Measurements from ENCODE around the gene PRIMA1. TPM values are rescaled to one million over a fixed set of nuclear protein-coding genes. Genes with fewer than 3 reads are reported as not detected.

The PRIMA1 gene
- polyA plus RNA-seq, 1 of the 3 experiments (the other 2 are of a cell fraction): 0.18 TPM

DNA sequence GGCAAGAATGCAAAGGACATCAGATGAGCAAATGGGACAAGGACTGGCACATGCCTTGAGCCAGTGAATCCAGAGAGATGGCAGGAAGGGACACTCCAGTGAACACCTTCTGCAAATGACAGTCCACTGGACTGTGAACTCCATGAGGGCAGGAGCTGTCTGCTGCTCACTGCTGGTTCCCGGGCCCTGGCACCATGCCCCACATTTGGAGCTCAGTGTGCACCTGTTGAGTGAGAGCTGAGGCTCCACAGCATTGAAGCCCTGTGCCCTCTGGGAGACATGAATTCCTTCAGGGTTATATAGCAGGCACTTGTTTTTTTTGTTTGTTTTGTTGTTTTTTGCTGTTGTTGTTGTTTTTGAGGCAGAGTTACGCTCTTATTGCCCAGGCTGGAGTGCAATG is 13.1 kb downstream of the PRIMA1 start:
- Histone ChIP-seq H3K27me3 (ENCODE audit: insufficient read depth) (no peaks in the 10 kb centered on the region), H3K79me2 (ENCODE audit: insufficient read depth) (no peaks in the 10 kb centered on the region), H3K9me2 (no peaks in the 10 kb centered on the region), H3K4me2 (no peak overlapping the region), H3K9ac (no peak overlapping the region), H3K9me3 (no peaks in the 10 kb centered on the region), H3F3A (replicated peaks; ENCODE audit: insufficient read depth) (no peaks in the 10 kb centered on the region), H4K20me1 (ENCODE audit: insufficient read depth) (no peaks in the 10 kb centered on the region), H3K4me1 (ENCODE audit: control insufficient read depth in 1 of 2, insufficient read depth in 2 of 2, low read depth in 1 of 2, low read length in 1 of 2) (no peaks in the 10 kb centered on the region), H3K27ac (ENCODE audit: low read depth in 2 of 2, low read length in 1 of 2) (no peak overlapping the region), H3K4me3 (ENCODE audit: low read depth in 2 of 2, low read length in 1 of 2) (no peak overlapping the region), H3K36me3 (replicated peaks in 1 of 2; ENCODE audit: control insufficient read depth in 1 of 2, insufficient read depth in 2 of 2, low read length in 1 of 2) (no peaks in the 10 kb centered on the region), H2AFZ (ENCODE audit: low read depth) (no peak overlapping the region)
- CTCF ChIA-PET: interaction anchor here (2.8 kb wide), 1 partner anchor 14 kb away, joined by 6 read pairs; the partner anchor contains the start of gene PRIMA1
- WGBS (ENCODE audit: low lambda C conversion rate): 7% methylated on average over 2 of the region's 2 CpGs
- POLR2A ChIA-PET: no interaction called here
- TF ChIP-seq ELF1 (IDR thresholded peaks at IDR 0.05) (no peak), CHD2 (IDR thresholded peaks at IDR 0.05; ENCODE audit: low read length, partially characterized antibody) (no peak), RCOR1 (IDR thresholded peaks at IDR 0.05; ENCODE audit: low read length) (no peak), FOXM1 (IDR thresholded peaks at IDR 0.05; ENCODE audit: low read depth) (no peak), PBX3 (IDR thresholded peaks at IDR 0.05) (no peak)
- DNase-seq: no peak

DNA sequence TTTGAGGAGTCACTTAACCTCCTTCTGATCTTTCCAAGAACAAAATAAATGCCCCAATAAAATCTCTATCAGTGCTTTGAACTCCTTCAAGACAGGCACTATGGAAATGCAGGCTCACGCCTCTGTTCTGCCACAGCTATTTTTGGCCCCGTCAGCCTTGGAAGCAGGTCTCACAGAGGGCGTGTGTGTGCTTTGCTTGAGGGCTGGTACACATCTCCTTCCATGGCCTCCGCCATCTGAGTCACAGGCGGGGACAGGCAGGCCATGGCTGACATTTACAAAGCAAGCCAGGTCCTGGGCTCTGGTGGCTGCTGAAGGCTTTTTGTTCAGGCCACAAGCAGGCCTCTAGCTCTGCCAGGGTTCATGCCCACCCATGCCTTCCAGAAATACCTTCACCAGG is 16.0 kb downstream of the PRIMA1 start:
- H3F3A ChIP-seq (replicated peaks; ENCODE audit: insufficient read depth): no peaks in the 10 kb centered on the region
- WGBS (ENCODE audit: low lambda C conversion rate): 29% methylated on average over 5 of the region's 5 CpGs
- H3K27ac ChIP-seq (ENCODE audit: low read depth in 2 of 2, low read length in 1 of 2): no peak overlapping the region
- no peaks in the 10 kb centered on the region for H3K27me3 ChIP-seq (ENCODE audit: insufficient read depth)
- no peak overlapping the region for H3K4me3 ChIP-seq (ENCODE audit: low read depth in 2 of 2, low read length in 1 of 2)
- no peaks in the 10 kb centered on the region for H3K9me2 ChIP-seq
- DNase-seq: no peak
- ChIA-PET CTCF (interaction anchor here (1.0 to 1.1 kb wide), 2 partner anchors 17 to 71 kb away, joined by 3 to 4 read pairs; partner anchors contain the start of gene PRIMA1), POLR2A (no interaction called here)
- H3K36me3 ChIP-seq (replicated peaks in 1 of 2; ENCODE audit: control insufficient read depth in 1 of 2, insufficient read depth in 2 of 2, low read length in 1 of 2): no peaks in the 10 kb centered on the region
- H4K20me1 ChIP-seq (ENCODE audit: insufficient read depth): no peaks in the 10 kb centered on the region
- no peak for TF ChIP-seq GABPA (IDR thresholded peaks at IDR 0.05; ENCODE audit: low read depth)
- no peak for TF ChIP-seq SIN3A (IDR thresholded peaks at IDR 0.05; ENCODE audit: borderline replicate concordance, low read depth, low read length)
- no peak for TF ChIP-seq GATA2 (CRISPR knock-in tag; IDR thresholded peaks at IDR 0.05)
- TF ChIP-seq, protein P1, sequence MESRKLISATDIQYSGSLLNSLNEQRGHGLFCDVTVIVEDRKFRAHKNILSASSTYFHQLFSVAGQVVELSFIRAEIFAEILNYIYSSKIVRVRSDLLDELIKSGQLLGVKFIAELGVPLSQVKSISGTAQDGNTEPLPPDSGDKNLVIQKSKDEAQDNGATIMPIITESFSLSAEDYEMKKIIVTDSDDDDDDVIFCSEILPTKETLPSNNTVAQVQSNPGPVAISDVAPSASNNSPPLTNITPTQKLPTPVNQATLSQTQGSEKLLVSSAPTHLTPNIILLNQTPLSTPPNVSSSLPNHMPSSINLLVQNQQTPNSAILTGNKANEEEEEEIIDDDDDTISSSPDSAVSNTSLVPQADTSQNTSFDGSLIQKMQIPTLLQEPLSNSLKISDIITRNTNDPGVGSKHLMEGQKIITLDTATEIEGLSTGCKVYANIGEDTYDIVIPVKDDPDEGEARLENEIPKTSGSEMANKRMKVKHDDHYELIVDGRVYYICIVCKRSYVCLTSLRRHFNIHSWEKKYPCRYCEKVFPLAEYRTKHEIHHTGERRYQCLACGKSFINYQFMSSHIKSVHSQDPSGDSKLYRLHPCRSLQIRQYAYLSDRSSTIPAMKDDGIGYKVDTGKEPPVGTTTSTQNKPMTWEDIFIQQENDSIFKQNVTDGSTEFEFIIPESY (IDR thresholded peaks at IDR 0.05; ENCODE audit: borderline replicate concordance, low read depth): no peak
- TF ChIP-seq YY1 (IDR thresholded peaks at IDR 0.05; ENCODE audit: low read depth): no peak
- TF ChIP-seq RAD21 (IDR thresholded peaks at IDR 0.05; ENCODE audit: low read length): no peak
- no peak for TF ChIP-seq PBX3 (IDR thresholded peaks at IDR 0.05)
- no peak for TF ChIP-seq CHD2 (IDR thresholded peaks at IDR 0.05; ENCODE audit: low read length, partially characterized antibody)
- no peak for TF ChIP-seq RXRA (IDR thresholded peaks at IDR 0.05; ENCODE audit: borderline replicate concordance, low read depth)
- TF ChIP-seq NRF1 (IDR thresholded peaks at IDR 0.05; ENCODE audit: low read depth, low read length): no peak
- no peak for TF ChIP-seq EZH2phosphoT487 (IDR thresholded peaks at IDR 0.05; ENCODE audit: borderline replicate concordance, low read depth)
- TF ChIP-seq, protein P2, sequence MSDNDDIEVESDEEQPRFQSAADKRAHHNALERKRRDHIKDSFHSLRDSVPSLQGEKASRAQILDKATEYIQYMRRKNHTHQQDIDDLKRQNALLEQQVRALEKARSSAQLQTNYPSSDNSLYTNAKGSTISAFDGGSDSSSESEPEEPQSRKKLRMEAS (IDR thresholded peaks at IDR 0.05; ENCODE audit: low read depth): no peak
- no peak for TF ChIP-seq FOXM1 (IDR thresholded peaks at IDR 0.05; ENCODE audit: low read depth)
- TF ChIP-seq FOXJ3 (CRISPR knock-in tag; IDR thresholded peaks at IDR 0.05): no peak
- TF ChIP-seq POLR2AphosphoS5 (IDR thresholded peaks at IDR 0.05; ENCODE audit: low read depth, low read length): no peak
- TF ChIP-seq USF1 (IDR thresholded peaks at IDR 0.05; ENCODE audit: borderline replicate concordance, low read depth): no peak
- TF ChIP-seq FOSL2 (IDR thresholded peaks at IDR 0.05; ENCODE audit: borderline replicate concordance, low read depth): no peak
- TF ChIP-seq TEAD4 (IDR thresholded peaks at IDR 0.05; ENCODE audit: borderline replicate concordance, insufficient read depth): no peak
- no peak for TF ChIP-seq TCF12 (IDR thresholded peaks at IDR 0.05)
- no peak for TF ChIP-seq SMC3 (IDR thresholded peaks at IDR 0.05; ENCODE audit: low read depth, low read length)
- H3K9me3 ChIP-seq: no peaks in the 10 kb centered on the region
- H3K79me2 ChIP-seq (ENCODE audit: insufficient read depth): no peaks in the 10 kb centered on the region
- no peak overlapping the region for H2AFZ ChIP-seq (ENCODE audit: low read depth)
- no peaks in the 10 kb centered on the region for H3K4me1 ChIP-seq (ENCODE audit: control insufficient read depth in 1 of 2, insufficient read depth in 2 of 2, low read depth in 1 of 2, low read length in 1 of 2)
- H3K4me2 ChIP-seq: no peak overlapping the region
- no peak overlapping the region for H3K9ac ChIP-seq

Measured in SK-N-SH (cell line).